HG02678 (cell line): ENCODE measurements around the gene GPR68.
"Not testable (repeated sequence)": the region's sequence is repeated elsewhere in the genome, so short reads cannot be mapped to it uniquely, and the experiment has no call there.

Source experiments
- ATAC-seq: cut with Tn5 transposase; IDR thresholded peaks from one replicate; pipeline ENCODE4 v1.9.1; 2021; ENCODE audit warnings: mild to moderate bottlenecking, moderate library complexity; ENCODE audit not compliant: unreplicated experiment

GPR68 gene

DNA sequence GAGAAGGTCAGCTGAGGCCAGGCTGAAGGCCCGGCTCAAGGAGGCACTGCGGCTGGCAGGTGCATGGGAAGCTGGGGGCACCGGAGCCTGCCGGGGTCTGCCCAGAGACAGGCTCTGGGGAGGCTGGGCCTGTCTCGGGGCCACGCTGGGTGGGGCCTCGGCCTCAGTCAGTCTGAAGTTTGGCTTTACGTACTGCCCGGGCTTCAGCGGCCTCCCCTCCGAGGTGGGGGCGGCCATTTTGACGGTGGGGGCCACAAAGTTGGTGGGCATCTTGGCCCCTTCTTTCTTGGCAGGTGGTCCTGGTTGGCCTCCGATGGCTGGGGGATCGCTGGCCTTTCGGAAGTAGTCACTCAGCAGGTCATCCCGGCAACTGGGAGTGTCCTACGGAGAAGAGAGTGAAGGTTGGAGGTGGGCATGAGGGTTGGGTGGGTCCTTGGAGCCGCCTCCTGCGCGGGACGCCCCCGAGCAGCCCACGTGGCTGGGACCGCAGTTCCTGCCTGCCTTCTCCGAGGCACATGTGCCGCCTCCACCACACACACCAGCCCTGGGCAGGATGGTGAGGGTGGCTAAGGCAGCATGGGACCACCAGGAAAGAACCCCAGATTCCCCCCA lies 28.9 kb upstream of the GPR68 start:
- ATAC-seq = no peak

- ATAC-seq = no peak
Measured at GRCh38 chr14:91272341-91273272, 28.1 kb upstream of the GPR68 start.

GRCh38 chr14:91271639-91272038 lies 27.1 kb upstream of the GPR68 start:
- ATAC-seq = no peak

DNA sequence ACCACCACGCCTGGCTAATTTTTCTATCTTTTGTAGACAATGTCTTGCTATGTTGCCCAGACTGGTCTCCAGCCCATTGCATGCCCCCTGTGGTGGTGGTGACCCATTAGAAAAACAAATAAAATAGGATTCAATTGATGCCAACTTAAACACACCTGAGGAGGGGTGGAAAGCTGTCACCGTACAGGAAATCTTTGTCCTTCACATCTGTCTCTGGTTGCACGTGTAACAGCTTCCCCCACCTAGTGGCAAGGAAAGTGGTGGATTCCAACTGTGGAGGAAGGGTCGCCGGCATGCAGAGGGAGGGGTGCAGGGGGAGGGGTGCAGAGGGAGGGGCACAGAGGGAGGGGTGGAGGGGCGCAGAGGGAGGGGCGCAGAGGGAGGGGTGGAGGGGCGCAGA lies 26.1 kb upstream of the GPR68 start:
- ATAC-seq = no peak

DNA sequence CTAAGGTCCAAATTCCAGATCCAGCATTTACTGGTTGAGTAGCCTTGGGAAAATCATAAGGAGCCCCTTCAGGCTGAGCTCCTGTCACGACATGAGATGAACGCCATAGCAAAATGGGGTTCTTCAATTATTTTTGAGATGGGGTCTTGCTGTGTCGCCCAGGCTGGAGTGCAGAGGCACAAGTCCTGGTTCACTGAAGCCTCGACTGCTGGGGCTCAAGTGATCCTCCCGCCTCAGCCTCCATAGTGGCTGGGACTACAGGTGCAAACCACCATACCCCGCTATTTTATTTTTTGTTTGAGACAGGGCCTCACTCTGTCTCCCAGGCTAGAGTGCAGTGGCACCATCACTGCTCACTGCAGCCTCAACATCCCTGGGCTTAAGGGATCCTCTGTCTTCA lies 25.7 kb upstream of the GPR68 start:
- ATAC-seq = no peak

DNA sequence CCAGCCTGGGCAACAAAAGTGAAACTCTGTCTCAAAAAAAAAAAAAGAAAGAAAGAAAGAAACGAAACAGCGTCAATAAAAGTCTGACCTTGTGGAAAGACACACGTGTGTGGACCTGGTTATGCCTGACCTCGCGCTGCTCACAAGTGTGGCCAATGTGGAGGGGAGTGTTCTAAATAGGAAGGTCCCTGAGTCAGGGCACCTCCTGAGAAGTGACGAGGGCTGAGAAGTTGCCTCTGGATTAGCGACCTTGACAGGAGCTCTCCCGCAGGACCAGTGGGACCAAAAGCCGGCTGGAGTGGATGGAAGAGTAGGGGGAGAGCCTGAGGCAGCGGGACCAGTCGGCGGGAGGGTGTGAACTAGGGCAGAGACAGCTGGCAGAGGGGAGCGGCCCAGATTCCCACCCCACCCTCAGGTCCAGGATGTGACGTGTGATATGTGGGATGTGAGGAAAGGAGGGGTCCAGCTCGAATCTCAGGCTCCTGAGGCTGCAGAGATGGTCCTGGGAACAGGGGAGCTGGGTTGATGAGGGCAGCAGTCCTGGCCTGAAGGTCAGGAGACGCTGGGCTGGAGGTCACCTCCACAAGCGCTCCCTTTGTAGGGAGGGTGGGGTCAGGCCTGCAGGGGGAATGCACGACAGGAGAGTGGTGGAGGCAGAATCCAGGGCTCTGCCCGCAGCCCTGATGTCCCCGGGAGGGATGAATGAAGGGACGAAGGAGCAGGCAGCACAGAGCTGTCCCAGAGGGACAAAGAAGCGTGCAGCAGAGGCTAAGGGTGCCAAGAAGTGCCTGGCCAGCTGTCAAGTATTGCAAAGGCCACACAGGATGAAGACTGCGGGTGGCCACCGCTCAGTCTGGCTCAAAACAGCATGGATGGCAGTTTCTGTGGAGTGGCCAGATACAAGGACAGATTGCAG lies 24.8 kb upstream of the GPR68 start:
- ATAC-seq = no peak

DNA sequence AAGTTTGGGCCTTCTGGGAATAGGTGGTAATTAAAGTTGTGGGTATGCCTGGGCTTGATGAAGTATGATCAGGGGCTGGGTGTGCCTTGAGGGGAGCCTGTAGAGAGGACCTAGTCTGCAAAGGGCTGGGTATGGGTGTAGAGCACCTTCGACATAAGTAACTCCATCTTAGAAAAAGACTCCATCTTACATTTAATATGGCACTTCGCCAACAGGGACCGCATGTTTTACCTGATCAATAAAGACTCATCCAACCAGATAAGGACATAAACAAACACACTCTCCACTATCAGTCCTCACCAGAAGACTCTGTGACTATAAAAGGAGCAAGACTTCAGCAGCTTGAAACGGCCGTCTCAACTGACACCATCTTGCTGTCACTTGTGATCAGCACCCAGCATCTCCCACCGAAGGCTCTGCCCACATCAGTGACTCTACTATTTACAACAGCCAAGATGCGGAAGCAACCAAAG lies 23.5 kb upstream of the GPR68 start:
- no peak for ATAC-seq

GRCh38 chr14:91266276-91266675 lies 21.8 kb upstream of the GPR68 start:
- ATAC-seq = not testable (repeated sequence)

DNA sequence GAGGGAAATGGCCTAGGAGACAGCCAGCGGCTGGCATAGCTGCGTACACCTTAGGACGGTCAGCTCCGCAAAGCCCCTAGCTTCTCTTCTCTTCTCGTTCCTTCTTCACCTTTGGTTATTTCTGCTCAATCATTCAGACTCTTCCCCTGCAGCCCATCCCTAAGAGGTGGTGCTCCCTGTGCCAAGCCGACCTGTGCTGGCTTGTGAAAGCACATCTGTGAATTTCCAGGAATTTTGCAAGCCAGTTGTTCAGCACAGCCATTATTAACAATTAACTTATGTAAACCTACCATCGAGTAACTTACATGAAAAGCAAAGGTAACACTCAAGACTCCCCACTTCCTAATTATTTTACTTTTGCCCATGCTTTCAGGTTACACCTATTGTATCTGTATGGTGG lies 20.9 kb upstream of the GPR68 start:
- no peak for ATAC-seq

GRCh38 chr14:91264151-91265150 lies 19.9 kb upstream of the GPR68 start:
- no peak for ATAC-seq

DNA sequence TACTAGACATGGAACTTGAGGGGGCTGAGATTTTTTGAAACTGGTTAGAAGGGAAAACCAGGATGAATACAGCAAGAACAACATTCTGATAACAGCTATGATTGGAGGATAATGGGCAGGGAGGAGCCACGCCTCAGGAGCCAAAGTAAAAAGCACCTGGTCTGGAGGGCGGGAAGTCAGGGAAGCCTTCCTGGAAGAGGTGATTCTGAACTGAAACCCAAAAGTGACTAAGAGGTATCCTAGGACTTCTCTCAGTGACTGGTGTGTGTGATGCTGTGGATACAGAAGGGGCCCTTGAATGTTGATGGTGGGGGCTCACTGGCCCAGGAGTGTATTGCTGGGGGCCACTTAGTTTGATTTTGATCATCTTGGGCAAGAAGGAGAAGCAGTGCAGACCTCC lies 18.8 kb upstream of the GPR68 start:
- ATAC-seq = no peak

DNA sequence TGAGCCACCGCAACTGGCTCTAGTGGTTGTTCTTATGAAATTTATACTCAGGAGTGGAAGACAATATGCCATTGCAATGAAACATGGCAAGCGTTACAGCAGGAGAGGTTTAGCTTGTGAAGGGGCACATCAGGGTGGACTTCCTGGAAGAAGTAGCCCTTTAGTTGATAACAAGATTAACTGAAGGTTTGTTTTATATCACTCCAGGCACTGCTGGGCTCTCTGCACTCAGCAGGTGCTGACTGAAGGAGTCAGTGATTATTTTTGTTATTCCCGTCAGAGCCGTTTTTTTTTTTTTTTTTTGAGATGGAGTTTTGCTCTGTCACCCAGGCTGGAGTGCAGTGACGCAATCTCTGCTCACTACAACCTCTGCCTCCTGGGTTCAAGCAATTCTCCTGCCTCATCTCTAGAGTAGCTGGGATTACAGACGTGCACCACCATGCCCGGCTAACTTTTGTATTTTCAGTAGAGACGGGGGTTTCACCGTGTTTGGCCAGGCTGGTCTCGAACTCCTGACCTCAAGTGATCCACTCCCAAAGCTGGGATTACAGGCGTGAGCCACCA lies 17.6 kb upstream of the GPR68 start:
- no peak for ATAC-seq

GRCh38 chr14:91261115-91261514 lies 16.6 kb upstream of the GPR68 start:
- no peak for ATAC-seq

GRCh38 chr14:91258876-91259275 lies 14.4 kb upstream of the GPR68 start:
- no peak for ATAC-seq

GRCh38 chr14:91258011-91258618 lies 13.6 kb upstream of the GPR68 start:
- no peak for ATAC-seq

DNA sequence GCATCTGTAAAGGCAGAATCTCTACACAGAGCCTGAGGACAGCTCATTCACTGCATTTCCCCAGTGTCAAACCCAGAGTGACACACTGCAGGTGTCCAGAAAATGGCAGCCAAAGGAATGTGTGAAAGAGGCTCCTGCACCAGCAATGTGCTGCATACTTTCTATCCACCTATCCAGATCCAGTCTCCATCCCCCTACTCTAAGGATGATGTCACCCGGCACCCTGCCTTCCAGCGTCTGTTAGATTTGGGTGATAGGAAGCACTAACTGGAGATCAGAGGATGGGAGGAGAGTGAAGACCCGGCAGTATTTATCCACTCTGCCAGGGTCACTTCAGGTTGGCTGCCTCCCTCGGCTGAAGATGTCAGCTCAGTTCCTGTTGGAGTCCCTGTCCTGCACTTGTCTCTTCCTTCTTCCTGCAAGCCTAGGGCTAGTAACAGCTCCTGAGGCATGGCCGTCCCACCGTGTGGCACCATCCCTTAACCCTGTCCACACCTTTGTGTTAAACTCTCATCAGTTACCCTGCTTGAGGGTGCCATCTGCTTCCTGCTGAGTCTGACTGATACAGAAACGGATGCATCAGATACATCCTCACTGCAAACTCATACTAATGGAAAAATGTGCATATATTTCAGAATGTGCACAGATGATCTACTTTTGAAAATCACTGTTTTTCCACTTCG lies 13.0 kb upstream of the GPR68 start:
- ATAC-seq = no peak

DNA sequence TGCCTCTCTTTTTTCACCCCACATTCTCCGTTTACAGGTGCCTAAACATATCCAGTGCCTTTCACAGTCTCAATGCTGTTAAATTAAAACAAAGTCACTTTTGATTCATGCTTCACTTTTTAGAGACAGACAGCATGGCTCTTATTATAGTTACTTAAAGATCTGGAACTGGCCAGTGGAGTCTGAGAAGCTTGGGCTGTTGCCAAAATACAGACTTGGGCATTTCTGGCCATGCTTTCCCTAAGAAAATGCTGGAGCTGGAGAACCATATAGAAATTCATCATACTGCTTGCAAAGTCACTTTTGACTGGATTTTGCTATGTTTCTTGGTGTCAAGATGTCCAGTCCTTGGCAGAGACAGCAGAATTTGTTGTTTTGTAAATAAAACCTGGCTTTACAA lies 12.2 kb upstream of the GPR68 start:
- no peak for ATAC-seq

DNA sequence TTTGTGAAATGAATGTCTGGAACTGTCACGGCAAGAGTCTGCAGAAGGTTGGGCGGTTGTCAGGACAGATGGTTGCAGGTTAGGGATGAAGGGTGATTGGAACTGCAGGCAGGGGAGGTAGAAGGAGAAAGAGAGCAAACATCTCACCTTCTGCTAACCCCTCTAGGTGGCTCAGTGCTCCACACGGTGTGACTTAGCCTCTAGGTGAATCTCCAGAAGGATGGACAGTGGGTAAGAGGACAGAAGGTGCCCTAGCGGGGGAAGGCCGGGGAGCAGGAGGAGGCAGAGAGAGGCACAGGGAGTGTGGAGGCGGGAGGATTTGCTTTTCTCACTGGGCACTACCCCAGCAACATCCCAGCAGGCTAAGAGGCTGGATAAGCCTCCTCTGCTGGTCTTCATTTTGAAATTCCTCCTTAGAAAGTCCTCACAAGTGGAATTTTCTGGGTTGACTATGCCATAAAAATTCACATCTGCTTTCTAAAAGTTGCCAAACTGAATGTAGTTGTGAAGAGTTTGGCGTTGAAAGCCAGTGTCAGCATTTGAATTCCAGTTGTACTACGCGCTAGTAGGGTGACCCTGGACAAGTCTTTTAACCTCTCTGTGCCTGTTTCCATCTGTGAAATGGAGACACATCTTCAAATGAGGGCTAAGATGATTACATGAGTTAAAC lies 10.7 kb upstream of the GPR68 start:
- no peak for ATAC-seq
